Right ventricle myocardium superior (tissue), 1 donor: Measurements from ENCODE around the gene RALGAPB. TPM values are rescaled to one million over a fixed set of nuclear protein-coding genes. Genes with fewer than 3 reads are reported as not detected.
A peak's percentile ranks its signal among the peaks of the same experiment; 100 is the strongest.
"Not testable (repeated sequence)": the region's sequence is repeated elsewhere in the genome, so short reads cannot be mapped to it uniquely, and the experiment has no call there.

Source experiments
- ATAC-seq: fragments of 200-7000 bp; cut with Tn5 transposase; one replicate; pipeline ENCODE4 v1.9.1; 2020; ENCODE audit warnings: mild to moderate bottlenecking; ENCODE audit not compliant: poor library complexity
- DNase-seq: peaks from one replicate; pipeline ENCODE4 v3.0.0-alpha.2; 2020
- intact Hi-C: fragments of 100-400 bp; cut with DNase I; formaldehyde crosslinking; loops from one replicate; pipeline ENCODE4 v1.11.2; 2022
- total RNA-seq: library from RNA; stranded (reverse); fragmentation: NEBNext Ultra II Directional; extraction: Animal tissue kit (Norgen Biotek cat#: 25700); gene quantifications from one replicate; pipeline ENCODE4 v1.2.1, GENCODE V29; 2021
- donor health status: DM: no; HTN: yes; CAD: no; lungs with severe emphysema.

The RALGAPB gene
- total RNA-seq, 1 donor from 2014 or later, result 21.5 TPM

- DNase-seq (no peak), ATAC-seq (no peak)
- intact Hi-C loops, result no loop called here
These were observed 119.1 kb downstream of the RALGAPB start for GRCh38 chr20:38591474-38592410.

- ATAC-seq, DNase-seq, intact Hi-C loops: not testable (repeated sequence)
These were observed 119.8 kb downstream of the RALGAPB start for GRCh38 chr20:38592411-38592790.

GRCh38 chr20:38594281-38594680, 121.6 kb downstream of the RALGAPB start:
- intact Hi-C loops, ATAC-seq, DNase-seq: not testable (repeated sequence)

GRCh38 chr20:38595886-38596285, 123.2 kb downstream of the RALGAPB start:
- intact Hi-C loops, DNase-seq: not testable (repeated sequence)

GRCh38 chr20:38599410-38599882, 126.8 kb downstream of the RALGAPB start:
- DNase-seq (peak; percentile 85), ATAC-seq (peak; percentile 97)
- intact Hi-C loops, result no loop called here

More at GRCh38 chr20:38595886-38596285, 123.2 kb downstream of the RALGAPB start:
- ATAC-seq, result not testable (repeated sequence)

- no peak for ATAC-seq
- intact Hi-C loops, result no loop called here
- DNase-seq, result no peak
These were observed 127.4 kb downstream of the RALGAPB start for GRCh38 chr20:38600057-38600456.

- peak; percentile 36 for ATAC-seq
- DNase-seq, result no peak
- intact Hi-C loops, result no loop called here
These were observed 128.9 kb downstream of the RALGAPB start, which contains the start of gene ARHGAP40 for GRCh38 chr20:38601216-38602184. TSS of gene ARHGAP40 (plus strand) at chr20:38601809.

GRCh38 chr20:38602185-38602581, 129.5 kb downstream of the RALGAPB start:
- no peak for DNase-seq
- intact Hi-C loops, result no loop called here
- ATAC-seq, result no peak

- intact Hi-C loops, result no loop called here
- ATAC-seq (no peak), DNase-seq (no peak)
These were observed 130.6 kb downstream of the RALGAPB start for GRCh38 chr20:38603286-38603685.

GRCh38 chr20:38604873-38605303, 132.2 kb downstream of the RALGAPB start:
- intact Hi-C loops, result no loop called here
- no peak for DNase-seq
- ATAC-seq, result no peak

GRCh38 chr20:38607351-38607750, 134.7 kb downstream of the RALGAPB start:
- no peak for DNase-seq
- ATAC-seq, result no peak
- intact Hi-C loops, result no loop called here

GRCh38 chr20:38608188-38608587, 135.5 kb downstream of the RALGAPB start:
- no peak for ATAC-seq
- intact Hi-C loops, result no loop called here
- DNase-seq, result no peak

GRCh38 chr20:38609815-38610214, 137.2 kb downstream of the RALGAPB start:
- no peak for ATAC-seq
- intact Hi-C loops, result no loop called here
- DNase-seq, result no peak

GRCh38 chr20:38610521-38610920, 137.9 kb downstream of the RALGAPB start:
- intact Hi-C loops, result no loop called here
- ATAC-seq, result no peak
- DNase-seq, result no peak

GRCh38 chr20:38612751-38613515, 140.3 kb downstream of the RALGAPB start:
- ATAC-seq (no peak), DNase-seq (no peak)

GRCh38 chr20:38615283-38615682, 142.6 kb downstream of the RALGAPB start:
- intact Hi-C loops, result no loop called here
- ATAC-seq, result no peak
- no peak for DNase-seq

More at GRCh38 chr20:38612751-38613515, 140.3 kb downstream of the RALGAPB start:
- intact Hi-C loops, result no loop called here

GRCh38 chr20:38616457-38616856, 143.8 kb downstream of the RALGAPB start:
- DNase-seq (no peak), ATAC-seq (no peak)
- intact Hi-C loops, result no loop called here
